ENCODE measurements around the gene LMOD1.

GRCh38 chr1:201988601-201989000, 42.3 kb upstream of the LMOD1 start:
- TF ChIP-seq CTCF (conservative IDR thresholded peaks at IDR 0.05; ENCODE audit: low read depth, low read length) (no peak), EZH2 (IDR thresholded peaks at IDR 0.05; ENCODE audit: borderline replicate concordance, low read depth, low read length, poor library complexity, severe bottlenecking) (no peak)
